Neuronal stem cell (in vitro differentiated cells): ENCODE data around the gene SIGLEC1.
A peak's percentile ranks its signal among the peaks of the same experiment; 100 is the strongest.

ENCODE experiments used
- DNase-seq: peaks from one replicate; pipeline ENCODE4 v3.0.0-alpha.2; 2013; ENCODE audit warnings: low spot score
- H2AFZ ChIP-seq: one replicate; pipeline ENCODE4 v1.6.1; 2013; ENCODE audit warnings: mild to moderate bottlenecking, low read length, inconsistent platforms
- H2AK5ac ChIP-seq: 2 replicates; pipeline ENCODE4 v1.6.1; 2013; ENCODE audit warnings: low read depth, mild to moderate bottlenecking, inconsistent platforms, low read length, moderate library complexity, mixed read lengths
- H2BK120ac ChIP-seq: 2 replicates; pipeline ENCODE4 v1.6.1; 2013; ENCODE audit warnings: low read depth, mild to moderate bottlenecking, inconsistent platforms, low read length, moderate library complexity, mixed read lengths
- H2BK12ac ChIP-seq: one replicate; pipeline ENCODE4 v1.6.1; 2013; ENCODE audit warnings: low read length, inconsistent platforms
- H2BK15ac ChIP-seq: 2 replicates; pipeline ENCODE4 v1.6.1; 2013; ENCODE audit warnings: mild to moderate bottlenecking, low read length, inconsistent platforms, mixed read lengths
- H2BK5ac ChIP-seq: one replicate; pipeline ENCODE4 v1.6.1; 2013; ENCODE audit warnings: inconsistent platforms, mild to moderate bottlenecking, low read length, moderate library complexity
- H3K14ac ChIP-seq: one replicate; pipeline ENCODE4 v1.6.1; 2013; ENCODE audit warnings: low read length, inconsistent platforms
- H3K18ac ChIP-seq: 2 replicates; pipeline ENCODE4 v1.6.1; 2013; ENCODE audit warnings: low read length, inconsistent platforms
- H3K23ac ChIP-seq: 2 replicates; pipeline ENCODE4 v1.6.1; 2013; ENCODE audit warnings: low read depth, mild to moderate bottlenecking, mixed read lengths, low read length, inconsistent platforms; ENCODE audit not compliant: poor library complexity
- H3K27ac ChIP-seq: replicated peaks from 3 replicates; pipeline ENCODE4 v1.5.1; 2013; ENCODE audit warnings: low read length, inconsistent platforms
- H3K27me3 ChIP-seq, 3 experiments: 2 replicates each; pipeline ENCODE4 v1.6.1; 2013; ENCODE audit warnings: low read length in 3 of 3, mild to moderate bottlenecking in 2 of 3, inconsistent platforms in 1 of 3, low read depth in 1 of 3, mixed read lengths in 1 of 3, moderate library complexity in 1 of 3; ENCODE audit not compliant: control insufficient read depth in 3 of 3, insufficient read depth in 3 of 3
- H3K36me3 ChIP-seq, 2 donors: replicated peaks in 1 of 2; 2 replicates each; pipeline ENCODE4 v1.6.1; 2013; ENCODE audit warnings: low read length in 2 of 2; ENCODE audit not compliant: control insufficient read depth in 2 of 2, insufficient read depth in 2 of 2
- H3K4ac ChIP-seq: 2 replicates; pipeline ENCODE4 v1.6.1; 2013; ENCODE audit warnings: inconsistent platforms, mild to moderate bottlenecking, low read length, moderate library complexity
- H3K4me1 ChIP-seq, 2 donors: 1 replicate in 1 of 2; 2 replicates in 1 of 2; pipeline ENCODE4 v1.6.1; 2013; ENCODE audit warnings: low read length in 2 of 2, low read depth in 1 of 2; ENCODE audit not compliant: control insufficient read depth in 2 of 2, insufficient read depth in 1 of 2
- H3K4me2 ChIP-seq: one replicate; pipeline ENCODE4 v1.6.1; 2013; ENCODE audit warnings: mild to moderate bottlenecking, low read length, inconsistent platforms; ENCODE audit not compliant: insufficient read depth, poor library complexity, severe bottlenecking
- H3K4me3 ChIP-seq, 2 donors: 2 replicates each; pipeline ENCODE4 v1.5.1; 2013; ENCODE audit warnings: low read length in 2 of 2, mild to moderate bottlenecking in 2 of 2, inconsistent platforms in 1 of 2, moderate library complexity in 1 of 2
- H3K79me1 ChIP-seq: one replicate; pipeline ENCODE4 v1.6.1; 2013; ENCODE audit warnings: low read depth, mild to moderate bottlenecking, inconsistent platforms, low read length, moderate library complexity
- H3K9ac ChIP-seq: one replicate; pipeline ENCODE4 v1.6.1; 2013; ENCODE audit warnings: mild to moderate bottlenecking, low read depth, low read length, inconsistent platforms; ENCODE audit not compliant: poor library complexity
- H3K9me3 ChIP-seq, 2 donors: replicated peaks in 1 of 2; 2 replicates each; pipeline versions ENCODE3 to v1.6.1; 2013; ENCODE audit warnings: low read length in 2 of 2, mild to moderate bottlenecking in 2 of 2, inconsistent platforms in 1 of 2, low read depth in 1 of 2, mixed read lengths in 1 of 2, moderate library complexity in 1 of 2; ENCODE audit not compliant: control insufficient read depth in 2 of 2, insufficient read depth in 1 of 2
- H4K8ac ChIP-seq: one replicate; pipeline ENCODE4 v1.6.1; 2013; ENCODE audit warnings: low read depth, mild to moderate bottlenecking, inconsistent platforms, low read length, moderate library complexity
- H4K91ac ChIP-seq: one replicate; pipeline ENCODE4 v1.6.1; 2013; ENCODE audit warnings: low read length, low read depth, mild to moderate bottlenecking, inconsistent platforms; ENCODE audit not compliant: poor library complexity
- WGBS, 2 donors: extraction: QIAGEN DNeasy Blood & Tissue Kit; methylation state at CpG; one replicate each; pipeline ENCODE4 v1.1.7; 2013; ENCODE audit warnings: missing lambda C conversion rate in 2 of 2, mixed read lengths in 1 of 2; ENCODE audit not compliant: insufficient read length in 2 of 2, insufficient replicate concordance in 1 of 2; ENCODE audit errors: extremely low coverage in 2 of 2; 5-methylcytosine and 5-hydroxymethylcytosine counted together

Gene SIGLEC1

DNA sequence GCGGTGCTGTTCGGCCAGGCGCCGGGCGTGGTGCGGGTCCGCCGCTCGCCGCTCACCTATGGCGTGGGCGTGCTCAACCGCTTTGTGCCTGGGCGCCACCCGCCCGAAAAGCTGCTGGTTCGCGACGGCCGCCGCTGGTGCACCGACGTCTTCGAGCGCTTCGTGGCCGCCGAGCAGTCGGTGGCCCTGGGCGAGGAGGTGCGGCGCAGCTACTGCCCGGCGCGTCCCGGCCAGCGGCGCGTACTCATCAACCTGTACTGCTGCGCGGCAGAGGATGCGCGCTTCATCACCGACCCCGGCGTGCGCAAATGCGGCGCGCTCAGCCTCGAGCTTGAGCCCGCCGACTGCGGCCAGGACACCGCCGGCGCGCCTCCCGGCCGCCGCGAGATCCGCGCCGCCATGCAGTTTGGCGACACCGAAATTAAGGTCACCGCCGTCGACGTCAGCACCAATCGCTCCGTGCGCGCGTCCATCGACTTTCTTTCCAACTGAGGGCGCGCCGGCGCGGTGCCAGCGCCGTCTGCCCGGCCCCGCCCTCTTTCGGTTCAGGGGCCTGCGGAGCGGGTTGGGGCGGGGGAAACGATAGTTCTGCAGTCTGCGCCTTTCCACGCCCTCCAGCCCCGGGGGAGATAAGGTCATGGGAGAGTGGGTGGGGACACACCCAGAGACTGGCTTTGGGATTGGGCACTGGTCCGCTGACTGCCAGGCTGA is 39.4 kb upstream of the SIGLEC1 start:
- Histone ChIP-seq H3K36me3 (peaks cover 1 to 28% of the 10 kb centered on the region in 2 donors), H4K8ac (peak overlapping the region; percentile 50), H2BK120ac (no peak overlapping the region), H3K23ac (peak overlapping the region; percentile 66), H3K79me1 (no peaks in the 10 kb centered on the region), H3K14ac (peak overlapping the region; percentile 86), H3K27me3 (peaks cover 5 to 51% (median 10%) of the 10 kb centered on the region in 3 experiments), H2BK15ac (peak overlapping the region; percentile 24), H3K27ac (no peak overlapping the region), H2BK12ac (no peak overlapping the region), H3K4me1 (peaks cover 0 to 3% of the 10 kb centered on the region in 2 donors), H3K4ac (no peak overlapping the region), H4K91ac (no peak overlapping the region), H3K4me3 (peak overlapping the region in 1 of 2 donors; percentile 72), H3K18ac (peak overlapping the region; percentile 71), H3K9me3 (no peaks in the 10 kb centered on the region), H3K9ac (peak overlapping the region; percentile 82), H3K4me2 (peak overlapping the region; percentile 56), H2AK5ac (peak overlapping the region; percentile 82), H2AFZ (no peak overlapping the region), H2BK5ac (no peak overlapping the region)
- no CpG with 5 or more reads among the region's 95 CpGs for WGBS, 2 donors
- DNase-seq, result no peak

DNA sequence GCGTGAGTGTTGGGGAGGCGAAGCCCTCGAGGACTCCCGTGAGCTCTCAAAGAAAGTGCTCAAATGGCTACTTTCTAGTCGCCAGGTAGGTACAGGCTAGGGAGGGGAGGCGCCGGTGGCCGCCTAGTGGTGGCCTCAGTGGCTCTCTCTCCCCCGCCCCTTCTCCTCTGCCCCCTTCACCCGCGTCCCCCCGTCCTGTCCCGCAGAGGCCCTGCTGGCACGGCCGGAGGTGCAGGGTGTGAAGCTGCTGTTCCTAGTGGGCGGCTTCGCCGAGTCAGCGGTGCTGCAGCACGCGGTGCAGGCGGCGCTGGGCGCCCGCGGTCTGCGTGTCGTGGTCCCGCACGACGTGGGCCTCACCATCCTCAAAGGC is 38.9 kb upstream of the SIGLEC1 start:
- no peak overlapping the region for H4K91ac ChIP-seq
- peak overlapping the region; percentile 82 for H2AK5ac ChIP-seq
- H2AFZ ChIP-seq, result no peak overlapping the region
- peak overlapping the region; percentile 71 for H3K18ac ChIP-seq
- peaks cover 0 to 24% of the 10 kb centered on the region in 2 donors for H3K36me3 ChIP-seq
- H3K9me3 ChIP-seq, result no peaks in the 10 kb centered on the region
- no peak overlapping the region for H2BK12ac ChIP-seq
- H3K9ac ChIP-seq, result peak overlapping the region; percentile 82
- H3K4me1 ChIP-seq, result peaks cover 0 to 3% of the 10 kb centered on the region in 2 donors
- peak overlapping the region; percentile 86 for H3K14ac ChIP-seq
- H2BK15ac ChIP-seq, result no peak overlapping the region
- no peak overlapping the region for H3K4ac ChIP-seq
- H3K4me3 ChIP-seq, result peak overlapping the region in 1 of 2 donors; percentile 72
- H3K27ac ChIP-seq, result no peak overlapping the region
- H2BK120ac ChIP-seq, result no peak overlapping the region
- no peaks in the 10 kb centered on the region for H3K79me1 ChIP-seq
- H3K23ac ChIP-seq, result peak overlapping the region; percentile 66
- WGBS, 2 donors, result no CpG with 5 or more reads among the region's 31 CpGs
- no peak for DNase-seq
- peak overlapping the region; percentile 56 for H3K4me2 ChIP-seq
- H4K8ac ChIP-seq, result peak overlapping the region; percentile 50
- H3K27me3 ChIP-seq, result peaks cover 5 to 54% (median 10%) of the 10 kb centered on the region in 3 experiments
- H2BK5ac ChIP-seq, result no peak overlapping the region

DNA sequence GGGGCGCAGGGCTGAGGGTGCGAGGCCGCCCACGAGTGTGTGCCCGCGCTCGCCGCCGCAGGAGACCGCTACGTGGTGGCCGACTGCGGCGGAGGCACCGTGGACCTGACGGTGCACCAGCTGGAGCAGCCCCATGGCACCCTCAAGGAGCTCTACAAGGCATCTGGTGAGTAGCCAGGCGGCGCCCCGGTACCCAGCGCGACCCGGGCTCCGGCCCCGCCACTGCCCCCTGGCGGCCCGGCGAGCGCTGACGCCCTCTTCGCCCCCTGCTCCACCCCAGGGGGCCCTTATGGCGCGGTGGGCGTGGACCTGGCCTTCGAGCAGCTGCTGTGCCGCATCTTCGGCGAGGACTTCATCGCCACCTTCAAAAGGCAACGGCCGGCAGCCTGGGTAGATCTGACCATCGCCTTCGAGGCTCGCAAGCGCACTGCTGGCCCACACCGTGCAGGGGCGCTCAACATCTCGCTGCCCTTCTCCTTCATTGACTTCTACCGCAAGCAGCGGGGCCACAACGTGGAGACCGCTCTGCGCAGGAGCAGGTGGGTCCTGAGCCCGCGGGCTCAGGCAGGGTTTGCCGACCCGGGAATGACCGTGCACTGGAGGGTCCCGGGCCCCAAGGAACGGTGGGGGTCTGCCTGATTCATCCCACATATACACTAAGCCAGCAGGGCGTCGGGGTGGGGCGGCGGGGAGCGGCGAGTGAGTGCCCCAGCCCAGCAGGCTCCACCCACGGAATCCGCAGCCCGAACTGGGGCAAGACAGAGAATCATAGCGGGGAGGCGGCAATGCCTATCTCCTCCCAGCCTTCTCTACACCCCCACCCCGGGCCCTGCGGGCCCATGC is 37.5 kb upstream of the SIGLEC1 start:
- peak; percentile 64 for DNase-seq
- H2BK5ac ChIP-seq, result no peak overlapping the region
- no peak overlapping the region for H3K27ac ChIP-seq
- H2BK120ac ChIP-seq, result no peak overlapping the region
- H4K8ac ChIP-seq, result peak overlapping the region; percentile 93
- peaks cover 0 to 2% of the 10 kb centered on the region in 2 donors for H3K9me3 ChIP-seq
- peak overlapping the region; percentile 66 for H2AK5ac ChIP-seq
- peak overlapping the region; percentile 77 for H2BK15ac ChIP-seq
- H3K18ac ChIP-seq, result peak overlapping the region; percentile 94
- no CpG with 5 or more reads among the region's 72 CpGs for WGBS, 2 donors
- no peak overlapping the region for H4K91ac ChIP-seq
- H3K4ac ChIP-seq, result peak overlapping the region; percentile 30
- H3K4me1 ChIP-seq, result peaks cover 0 to 10% of the 10 kb centered on the region in 2 donors
- peaks cover 0 to 11% of the 10 kb centered on the region in 2 donors for H3K36me3 ChIP-seq
- no peak overlapping the region for H2BK12ac ChIP-seq
- no peaks in the 10 kb centered on the region for H3K79me1 ChIP-seq
- peak overlapping the region; percentile 89 for H3K9ac ChIP-seq
- H3K4me3 ChIP-seq, result peak overlapping the region in 1 of 2 donors; percentile 37
- H3K23ac ChIP-seq, result peak overlapping the region; percentile 60
- H2AFZ ChIP-seq, result no peak overlapping the region
- H3K4me2 ChIP-seq, result peak overlapping the region; percentile 75
- peak overlapping the region; percentile 9 for H3K14ac ChIP-seq
- H3K27me3 ChIP-seq, result peaks cover 12 to 65% (median 13%) of the 10 kb centered on the region in 3 experiments
